OCI-LY1 (cell line): Measurements from ENCODE around the gene CDH23.
A peak's percentile ranks its signal among the peaks of the same experiment; 100 is the strongest.

ENCODE experiments used
- EZH2 ChIP-seq: fragments of 200-600 bp; sonication (generic), shearing (Covaris generic); IDR thresholded peaks from 2 replicates; pipeline ENCODE4 v1.8.0; 2017; ENCODE audit warnings: borderline replicate concordance, mixed run types, mild to moderate bottlenecking, antibody characterized with exemption, low read length, moderate library complexity, mixed read lengths
- TF ChIP-seq, protein P1 (sequence below): fragments of 200-600 bp; sonication (generic), shearing (Covaris generic); IDR thresholded peaks from 2 replicates; pipeline ENCODE4 v1.5.1; 2017; ENCODE audit warnings: mild to moderate bottlenecking, antibody characterized with exemption, low read length, moderate library complexity, mixed read lengths

DNA sequence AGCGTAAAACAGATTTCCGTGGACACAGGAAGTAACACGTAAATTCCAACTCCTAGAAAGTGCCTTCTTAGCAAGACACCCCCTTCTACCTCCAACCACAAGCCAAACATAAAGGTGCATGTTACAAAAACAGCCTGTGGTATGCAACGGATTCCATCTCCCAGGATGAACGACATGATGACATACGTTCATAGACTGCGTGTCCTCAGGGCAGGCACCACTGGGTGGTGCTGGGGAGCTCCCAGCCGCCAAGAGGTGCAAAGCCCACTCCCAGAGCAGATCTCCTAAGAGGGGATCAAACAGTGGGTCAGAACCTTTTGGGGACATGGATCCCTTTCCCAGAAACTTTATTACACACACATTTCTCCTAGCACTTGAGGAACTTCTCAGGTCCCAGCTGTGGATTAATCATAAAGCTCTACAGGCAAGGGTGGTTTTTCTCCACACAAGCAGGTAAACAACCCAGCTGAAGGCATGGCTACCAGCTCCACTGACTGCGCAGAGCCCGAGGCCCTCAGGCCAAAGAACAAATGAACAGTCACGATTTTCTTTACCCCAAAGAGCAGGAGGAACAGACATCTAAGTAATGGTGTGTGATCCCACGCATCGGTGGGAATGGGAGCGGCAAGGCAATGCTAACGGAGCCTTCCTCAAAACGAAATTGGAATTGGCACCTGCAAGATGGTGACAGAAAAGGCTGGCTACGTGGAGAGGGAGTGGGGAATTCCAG, 440.5 kb downstream of the CDH23 start:
- TF ChIP-seq, protein P1, sequence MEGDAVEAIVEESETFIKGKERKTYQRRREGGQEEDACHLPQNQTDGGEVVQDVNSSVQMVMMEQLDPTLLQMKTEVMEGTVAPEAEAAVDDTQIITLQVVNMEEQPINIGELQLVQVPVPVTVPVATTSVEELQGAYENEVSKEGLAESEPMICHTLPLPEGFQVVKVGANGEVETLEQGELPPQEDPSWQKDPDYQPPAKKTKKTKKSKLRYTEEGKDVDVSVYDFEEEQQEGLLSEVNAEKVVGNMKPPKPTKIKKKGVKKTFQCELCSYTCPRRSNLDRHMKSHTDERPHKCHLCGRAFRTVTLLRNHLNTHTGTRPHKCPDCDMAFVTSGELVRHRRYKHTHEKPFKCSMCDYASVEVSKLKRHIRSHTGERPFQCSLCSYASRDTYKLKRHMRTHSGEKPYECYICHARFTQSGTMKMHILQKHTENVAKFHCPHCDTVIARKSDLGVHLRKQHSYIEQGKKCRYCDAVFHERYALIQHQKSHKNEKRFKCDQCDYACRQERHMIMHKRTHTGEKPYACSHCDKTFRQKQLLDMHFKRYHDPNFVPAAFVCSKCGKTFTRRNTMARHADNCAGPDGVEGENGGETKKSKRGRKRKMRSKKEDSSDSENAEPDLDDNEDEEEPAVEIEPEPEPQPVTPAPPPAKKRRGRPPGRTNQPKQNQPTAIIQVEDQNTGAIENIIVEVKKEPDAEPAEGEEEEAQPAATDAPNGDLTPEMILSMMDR, result peak; percentile 85
- no peak for TF ChIP-seq EZH2
